Hepatocyte (in vitro differentiated cells): ENCODE measurements around the gene LDAH.

Experiments used
- CTCF ChIP-seq: fragments of 200-600 bp; sonication (generic); IDR thresholded peaks from 2 replicates; pipeline ENCODE4 v1.5.1; 2016; ENCODE audit warnings: antibody characterized with exemption, mild to moderate bottlenecking; ENCODE audit not compliant: poor library complexity
- EZH2 ChIP-seq: fragments of 200-600 bp; sonication (generic); IDR thresholded peaks from 2 replicates; pipeline ENCODE4 v1.6.1; 2016; ENCODE audit warnings: antibody characterized with exemption, mild to moderate bottlenecking, borderline replicate concordance
- EZH2phosphoT487 ChIP-seq: fragments of 200-600 bp; sonication (generic); IDR thresholded peaks from one replicate; pipeline ENCODE4 v1.6.1; 2018; ENCODE audit warnings: antibody characterized with exemption, mild to moderate bottlenecking, low read depth, moderate library complexity; ENCODE audit not compliant: unreplicated experiment, severe bottlenecking

GRCh38 chr2:20676353-20677215, 146.3 kb downstream of the LDAH start:
- peak; percentile 45 for TF ChIP-seq CTCF
- TF ChIP-seq EZH2 = no peak
- TF ChIP-seq EZH2phosphoT487 = no peak
